ENCODE data around the gene ATAD3A.
"Not testable (repeated sequence)": the region's sequence is repeated elsewhere in the genome, so short reads cannot be mapped to it uniquely, and the experiment has no call there.

DNA sequence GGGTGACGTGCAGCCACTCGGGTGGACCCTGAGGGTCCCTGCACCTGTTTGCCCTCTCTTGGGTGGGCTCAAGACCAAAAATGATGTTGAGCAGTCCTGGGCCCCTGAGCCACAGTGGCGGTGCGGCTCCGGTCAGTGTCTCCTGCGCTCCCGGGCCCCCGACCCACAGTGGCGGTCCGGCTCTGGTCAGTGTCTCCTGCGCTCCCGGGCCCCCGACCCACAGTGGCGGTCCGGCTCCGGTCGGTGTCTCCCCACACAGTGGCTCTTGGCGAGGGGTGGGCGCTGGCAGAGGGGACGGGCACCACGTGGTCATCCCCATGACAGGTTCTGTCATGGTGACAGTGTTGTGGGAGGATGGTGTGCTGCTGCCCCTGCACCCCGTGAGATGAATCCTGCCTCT, 17.7 kb upstream of the ATAD3A start:
- TF ChIP-seq, protein P1, sequence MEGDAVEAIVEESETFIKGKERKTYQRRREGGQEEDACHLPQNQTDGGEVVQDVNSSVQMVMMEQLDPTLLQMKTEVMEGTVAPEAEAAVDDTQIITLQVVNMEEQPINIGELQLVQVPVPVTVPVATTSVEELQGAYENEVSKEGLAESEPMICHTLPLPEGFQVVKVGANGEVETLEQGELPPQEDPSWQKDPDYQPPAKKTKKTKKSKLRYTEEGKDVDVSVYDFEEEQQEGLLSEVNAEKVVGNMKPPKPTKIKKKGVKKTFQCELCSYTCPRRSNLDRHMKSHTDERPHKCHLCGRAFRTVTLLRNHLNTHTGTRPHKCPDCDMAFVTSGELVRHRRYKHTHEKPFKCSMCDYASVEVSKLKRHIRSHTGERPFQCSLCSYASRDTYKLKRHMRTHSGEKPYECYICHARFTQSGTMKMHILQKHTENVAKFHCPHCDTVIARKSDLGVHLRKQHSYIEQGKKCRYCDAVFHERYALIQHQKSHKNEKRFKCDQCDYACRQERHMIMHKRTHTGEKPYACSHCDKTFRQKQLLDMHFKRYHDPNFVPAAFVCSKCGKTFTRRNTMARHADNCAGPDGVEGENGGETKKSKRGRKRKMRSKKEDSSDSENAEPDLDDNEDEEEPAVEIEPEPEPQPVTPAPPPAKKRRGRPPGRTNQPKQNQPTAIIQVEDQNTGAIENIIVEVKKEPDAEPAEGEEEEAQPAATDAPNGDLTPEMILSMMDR (IDR thresholded peaks at IDR 0.05 in 8 of 11, conservative IDR thresholded peaks at IDR 0.05 in 3 of 11) = not testable (repeated sequence)
- TF ChIP-seq POLR2A, POLR2AphosphoS5 (IDR thresholded peaks at IDR 0.05): not testable (repeated sequence)

Measured in spleen (tissue), 7 donors.